NCI-H2227 treated with DMSO at 0.1 percent for 48 hours (cell line): ENCODE data around the gene HIP1.
"Not testable (repeated sequence)": the region's sequence is repeated elsewhere in the genome, so short reads cannot be mapped to it uniquely, and the experiment has no call there.

Experiments
- DNase-seq: peaks from one replicate; lab custom pipeline; 2025; lab: John Stamatoyannopoulos, UW

Gene HIP1

GRCh38 chr7:75571209-75571608 is 167.5 kb downstream of the HIP1 start:
- DNase-seq: no peak

DNA sequence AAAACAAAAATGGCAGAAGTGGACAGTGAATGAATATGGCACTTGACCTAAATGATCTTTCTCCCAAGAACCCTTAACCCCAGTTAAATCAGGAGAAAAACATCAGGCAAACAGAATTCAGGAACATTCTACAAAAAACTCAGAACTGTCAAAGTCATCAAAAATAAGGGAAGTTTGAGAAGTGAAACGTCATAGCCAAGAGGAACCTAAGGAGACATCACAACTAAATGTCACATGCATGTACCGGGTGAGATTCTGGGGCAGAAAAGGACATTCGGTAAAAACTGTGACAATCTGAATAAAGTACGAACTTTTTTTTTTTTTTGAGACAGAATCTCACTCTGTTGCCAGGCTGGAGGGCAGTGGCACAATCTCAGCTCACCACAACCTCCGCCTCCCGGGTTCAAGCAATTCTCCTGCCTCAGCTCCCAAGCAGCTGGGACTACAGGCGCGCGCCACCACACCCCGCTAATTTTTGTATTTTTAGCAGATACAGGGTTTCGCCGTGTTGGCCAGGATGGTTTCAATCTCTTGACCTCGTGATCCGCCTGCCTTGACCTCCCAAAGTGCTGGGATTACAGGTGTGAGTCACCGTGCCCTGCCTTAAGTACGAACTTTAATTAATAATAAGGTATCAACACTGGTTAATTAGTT is 169.0 kb downstream of the HIP1 start:
- not testable (repeated sequence) for DNase-seq

- no peak for DNase-seq
Measured at GRCh38 chr7:75567948-75568595, 170.7 kb downstream of the HIP1 start.

DNA sequence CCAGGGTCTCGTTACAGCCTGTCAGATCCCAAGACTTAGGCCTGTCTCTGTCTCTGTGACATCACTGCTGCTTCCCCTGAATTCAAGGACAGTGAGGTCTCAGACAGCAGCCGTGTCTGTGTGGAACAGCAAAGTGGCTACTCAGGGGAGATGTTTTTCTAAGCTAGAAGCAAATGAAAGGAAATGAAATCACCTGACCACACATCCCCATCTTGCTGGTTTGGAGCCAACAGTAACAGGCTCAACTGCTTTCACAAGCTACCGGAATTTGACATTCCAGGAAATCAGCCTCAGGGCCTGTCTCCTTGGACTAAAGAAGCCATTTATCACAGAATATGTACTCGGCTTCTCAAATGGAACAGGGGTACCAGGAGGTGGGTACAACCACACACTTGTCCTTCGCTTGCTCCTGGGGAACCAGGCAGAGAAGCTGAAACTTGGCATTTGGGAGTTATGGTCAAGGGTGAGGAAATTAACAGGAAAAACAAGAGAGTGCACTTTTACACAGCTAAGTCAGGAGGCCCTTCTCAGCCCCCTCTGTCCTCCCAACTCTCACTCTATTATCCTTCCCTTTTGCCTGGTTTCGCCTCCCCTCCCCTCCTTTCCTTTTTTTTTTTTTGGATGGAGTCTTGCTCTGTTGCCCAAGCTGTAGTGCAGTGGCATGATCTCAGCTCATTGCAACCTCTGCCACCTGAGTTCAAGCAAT is 173.5 kb downstream of the HIP1 start:
- DNase-seq: no peak

DNA sequence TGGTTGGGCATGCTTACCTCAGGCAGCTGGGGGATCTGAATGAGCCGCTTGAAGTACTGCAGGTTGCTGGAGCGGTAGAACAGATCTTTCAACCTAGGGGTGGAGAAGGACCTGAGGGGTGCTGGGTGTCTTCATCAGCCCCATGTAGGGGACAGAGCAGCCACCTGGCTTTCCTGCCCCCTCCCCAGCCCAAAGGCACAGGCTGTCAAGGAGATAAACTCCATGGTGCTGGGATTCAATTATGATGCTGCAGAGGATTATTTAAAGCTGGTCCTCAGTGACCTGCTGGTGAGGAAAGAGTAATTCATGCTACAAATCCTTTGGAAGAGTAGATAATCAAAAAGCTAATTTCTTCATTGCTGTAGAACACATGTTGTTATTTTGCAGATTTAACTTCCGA is 175.6 kb downstream of the HIP1 start:
- no peak for DNase-seq

DNA sequence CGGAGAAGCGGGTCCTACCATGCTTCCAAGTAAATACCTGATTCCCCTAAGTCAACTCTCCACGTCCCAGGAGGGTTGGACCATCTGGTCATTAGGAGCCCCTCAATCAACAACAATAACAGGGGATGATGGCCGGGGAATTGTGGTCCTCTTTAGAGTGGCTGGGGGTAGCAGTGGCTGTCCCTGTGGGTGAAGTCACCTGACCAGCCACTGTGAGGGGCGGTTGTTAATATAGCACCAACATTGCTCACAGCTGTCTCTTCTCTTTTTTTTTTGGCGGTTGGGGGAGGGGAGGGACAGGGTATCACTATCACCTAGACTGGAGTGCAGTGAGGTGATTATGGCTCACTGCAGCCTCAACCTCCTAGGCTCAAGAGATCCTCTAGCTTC is 178.8 kb downstream of the HIP1 start:
- DNase-seq: no peak

DNA sequence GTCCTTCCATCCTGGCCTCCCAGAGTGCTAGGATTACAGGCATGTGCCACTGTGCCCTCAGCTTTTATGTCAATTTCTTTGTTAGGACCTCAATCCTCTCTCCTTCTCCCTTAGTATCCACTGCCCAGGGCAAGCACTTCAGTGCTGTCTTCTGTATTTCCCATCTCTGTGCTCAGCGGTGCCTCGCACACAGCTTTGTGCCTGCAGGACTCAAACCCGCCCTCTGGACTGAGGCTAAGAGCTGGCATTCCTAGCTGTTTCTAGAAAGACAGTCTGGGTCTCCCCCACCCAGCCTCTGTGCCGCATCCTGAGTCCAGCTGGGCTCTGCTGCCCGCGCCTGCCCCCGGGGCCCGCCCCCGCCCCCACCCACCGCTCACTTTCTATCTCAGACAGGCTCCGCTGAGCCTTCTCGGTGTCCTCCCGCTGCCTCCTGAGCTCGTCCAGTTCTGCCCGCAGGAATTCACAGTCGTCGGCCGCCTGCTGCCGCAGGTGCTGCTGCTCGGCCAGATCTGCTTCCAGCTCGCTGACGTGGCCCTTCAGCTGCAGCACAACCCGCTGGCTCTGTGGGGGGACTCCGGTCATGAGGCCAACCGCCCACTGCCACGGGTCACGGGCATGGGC is 179.3 kb downstream of the HIP1 start:
- DNase-seq: peak; percentile 32

GRCh38 chr7:75556835-75557234 is 181.9 kb downstream of the HIP1 start:
- DNase-seq: not testable (repeated sequence)

- DNase-seq: no peak
Measured at GRCh38 chr7:75555736-75556135, 183.0 kb downstream of the HIP1 start.

DNA sequence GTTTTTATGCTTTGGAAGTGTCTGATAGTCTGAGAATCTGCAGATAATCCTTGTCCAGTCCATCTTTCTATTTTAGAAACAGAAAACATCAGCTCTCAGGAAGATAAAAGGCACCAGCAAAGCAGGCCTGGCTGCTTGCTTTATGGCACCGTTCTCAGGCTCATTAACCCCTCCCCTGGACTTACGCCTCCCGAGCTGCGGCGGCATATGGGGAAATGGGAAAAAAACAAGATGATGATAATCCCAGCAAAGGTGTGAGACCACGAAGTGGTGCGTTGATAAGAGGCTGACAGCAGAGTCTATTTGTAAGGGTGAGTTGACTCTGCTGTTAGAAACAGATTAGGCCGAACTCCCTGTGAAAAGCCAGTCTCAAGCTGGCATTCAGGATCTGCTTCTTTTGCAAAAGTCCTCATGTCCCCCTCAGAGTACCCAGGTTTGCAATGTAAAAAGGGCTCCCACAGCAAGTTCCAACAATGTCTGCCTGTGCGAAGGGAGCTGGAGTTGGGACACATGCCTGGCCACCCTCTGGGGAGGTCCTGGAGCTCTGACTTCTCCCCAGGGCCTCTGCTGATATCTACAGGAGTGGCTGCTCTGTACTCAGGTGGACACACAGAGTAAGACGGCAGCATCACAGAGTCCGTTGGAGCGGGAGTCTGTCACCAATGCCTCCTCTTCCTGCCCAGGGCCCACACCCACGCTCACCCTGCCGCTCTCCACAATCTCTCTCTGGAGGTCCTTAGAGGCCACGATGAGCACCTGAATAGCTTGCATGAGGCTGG is 192.3 kb downstream of the HIP1 start:
- no peak for DNase-seq

DNA sequence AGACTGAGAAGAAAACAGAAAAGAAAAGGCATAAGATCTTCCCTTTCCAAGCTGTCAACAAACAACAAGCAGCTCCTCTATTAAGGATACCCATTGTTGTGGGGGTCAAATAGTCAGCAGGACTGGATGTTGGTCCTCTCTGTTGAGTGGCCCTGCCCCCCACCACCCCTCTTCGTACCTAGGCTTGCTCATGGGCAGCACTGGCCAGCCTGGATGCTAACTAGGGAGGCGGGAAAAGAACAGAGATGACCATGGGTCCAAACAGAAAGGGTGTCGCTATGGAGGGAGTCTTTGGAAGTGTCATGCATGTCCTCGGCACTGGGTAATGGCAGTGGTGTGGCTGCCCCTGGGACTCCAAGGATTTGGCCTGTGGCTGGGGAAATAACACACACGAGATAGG is 201.0 kb downstream of the HIP1 start:
- DNase-seq: no peak

DNA sequence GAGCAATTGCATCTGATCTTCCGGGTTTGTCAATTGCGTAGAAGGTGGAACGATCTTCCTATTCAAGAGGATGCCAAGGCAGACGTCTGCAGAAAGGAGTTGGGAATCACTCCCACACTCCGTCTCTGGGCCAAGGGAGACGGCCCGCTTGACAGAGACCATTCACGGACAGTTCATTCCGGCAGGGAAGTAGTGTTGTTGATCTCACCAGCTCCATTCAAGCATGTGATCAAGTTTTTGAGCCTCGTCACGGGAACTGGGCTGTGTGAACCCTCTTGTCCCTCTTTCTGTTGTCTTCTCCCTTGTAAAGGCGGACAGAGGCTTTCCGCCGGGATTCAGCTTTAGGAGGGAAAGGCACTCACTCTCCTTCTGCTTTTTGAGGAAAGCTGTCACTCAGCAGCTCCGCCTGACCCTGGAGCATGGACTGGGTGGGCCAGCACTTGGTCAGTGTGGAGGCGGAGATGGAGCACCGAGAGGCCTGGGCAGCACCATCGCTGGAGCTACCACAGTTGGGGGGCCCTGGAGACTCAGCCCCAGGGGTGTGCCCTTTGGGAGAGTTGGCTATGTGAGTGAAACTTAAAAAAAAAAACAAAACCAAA is 201.7 kb downstream of the HIP1 start:
- no peak for DNase-seq

DNA sequence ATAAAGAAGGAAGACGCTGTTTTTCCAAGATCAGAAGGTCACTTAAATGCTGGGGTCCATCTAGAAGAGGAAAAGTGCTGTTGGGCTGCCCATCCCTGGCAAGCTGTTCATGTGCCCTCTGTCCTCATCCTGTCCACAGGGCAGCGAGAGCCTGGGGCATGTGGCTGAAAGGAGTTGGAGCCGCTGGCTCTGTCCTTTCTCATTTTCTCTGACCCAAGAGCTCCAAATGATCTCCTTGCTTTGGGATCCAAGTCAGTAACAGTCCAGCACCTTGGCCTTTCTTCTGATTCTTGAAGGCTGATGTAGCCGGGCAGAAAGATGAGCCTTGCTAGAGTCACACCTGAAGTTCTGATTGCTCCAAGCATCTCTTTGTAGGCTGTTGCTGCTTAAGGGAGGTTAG is 202.2 kb downstream of the HIP1 start:
- no peak for DNase-seq

DNA sequence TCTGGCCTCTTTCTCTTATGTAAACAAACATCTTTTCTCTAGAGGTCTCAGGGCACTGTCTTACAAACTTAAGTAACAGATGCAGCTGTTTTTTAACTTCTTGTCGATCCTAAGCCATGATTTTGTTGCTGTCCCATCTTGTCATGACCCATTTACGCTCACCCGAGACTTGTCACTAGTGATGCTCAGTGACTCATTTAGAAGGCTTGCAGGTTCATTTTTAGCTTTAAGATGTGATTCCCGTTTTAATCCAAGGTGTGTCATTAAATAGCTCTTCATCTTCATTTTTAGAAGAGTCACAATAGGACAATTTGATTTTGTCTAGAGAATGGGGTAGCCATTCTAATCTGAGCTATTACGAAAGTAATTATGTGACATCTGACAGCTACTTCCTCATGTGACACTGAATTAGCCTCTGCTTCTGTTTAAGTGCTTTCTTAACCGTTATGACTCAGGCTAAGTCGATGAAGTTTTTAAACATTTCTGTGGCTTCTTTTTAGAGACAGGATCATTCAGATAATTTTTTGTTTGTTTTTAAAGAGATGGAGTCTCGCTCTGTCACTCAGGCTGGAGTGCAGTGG is 203.9 kb downstream of the HIP1 start:
- peak; percentile 4 for DNase-seq

GRCh38 chr7:75533926-75534325 is 204.8 kb downstream of the HIP1 start:
- DNase-seq: no peak

DNA sequence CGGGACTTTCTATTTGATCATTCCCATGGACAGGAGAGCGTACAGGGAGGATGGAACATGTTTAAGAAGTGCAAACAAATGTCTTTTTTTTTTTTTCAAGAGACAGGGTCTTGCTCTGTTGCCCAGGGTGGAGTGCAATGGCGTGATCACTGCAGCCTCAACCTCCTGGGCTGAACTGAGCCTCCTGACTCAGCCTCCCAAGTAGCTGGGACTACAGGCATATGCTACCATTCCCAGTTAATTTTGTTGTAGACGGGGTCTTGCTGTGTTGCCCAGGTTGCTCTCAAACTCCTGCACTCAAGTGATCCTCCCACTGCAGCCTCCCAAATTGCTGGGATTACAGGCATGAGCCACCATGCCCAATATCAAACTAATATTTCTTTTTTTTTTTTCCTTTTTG is 206.1 kb downstream of the HIP1 start:
- DNase-seq: no peak

GRCh38 chr7:75531359-75531821 is 207.4 kb downstream of the HIP1 start:
- DNase-seq: no peak

- not testable (repeated sequence) for DNase-seq
Measured at GRCh38 chr7:75527224-75527722, 211.5 kb downstream of the HIP1 start.

DNA sequence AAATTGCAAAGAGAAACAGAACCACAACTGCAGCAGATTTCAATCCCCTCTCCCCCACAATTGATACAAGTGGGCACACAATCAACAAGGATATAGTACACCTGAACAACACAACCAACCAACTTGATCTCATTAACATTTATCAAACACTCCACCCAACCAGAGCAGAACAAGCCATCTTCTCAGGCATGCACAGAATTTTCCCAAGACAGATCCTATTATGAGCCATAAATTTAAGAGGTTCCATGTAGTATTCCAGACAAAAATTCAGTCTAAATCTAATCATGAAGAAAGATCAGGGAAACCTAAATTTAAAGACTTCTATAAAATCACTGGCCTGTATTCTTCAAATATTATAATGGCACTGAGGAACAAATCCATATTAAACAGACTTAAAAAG is 217.0 kb downstream of the HIP1 start:
- not testable (repeated sequence) for DNase-seq

DNA sequence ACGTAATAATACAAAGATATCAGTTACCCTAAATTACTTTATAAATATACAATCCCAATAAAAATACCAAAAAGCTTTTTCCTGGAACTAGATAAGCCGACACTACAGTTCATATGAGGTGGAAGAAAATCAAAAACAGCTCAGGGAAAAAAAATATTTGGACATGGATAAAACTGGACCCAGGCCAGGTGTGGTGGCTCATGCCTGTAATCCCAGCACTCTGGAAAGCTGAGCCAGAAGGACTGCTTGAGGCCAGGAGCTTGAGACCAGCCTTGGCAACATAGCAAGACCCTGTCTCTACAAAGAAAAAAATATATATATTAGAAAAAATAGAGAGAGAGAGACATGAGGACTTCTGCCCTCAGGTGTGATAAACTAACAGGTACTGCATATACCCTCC is 219.9 kb downstream of the HIP1 start:
- DNase-seq: not testable (repeated sequence)

DNA sequence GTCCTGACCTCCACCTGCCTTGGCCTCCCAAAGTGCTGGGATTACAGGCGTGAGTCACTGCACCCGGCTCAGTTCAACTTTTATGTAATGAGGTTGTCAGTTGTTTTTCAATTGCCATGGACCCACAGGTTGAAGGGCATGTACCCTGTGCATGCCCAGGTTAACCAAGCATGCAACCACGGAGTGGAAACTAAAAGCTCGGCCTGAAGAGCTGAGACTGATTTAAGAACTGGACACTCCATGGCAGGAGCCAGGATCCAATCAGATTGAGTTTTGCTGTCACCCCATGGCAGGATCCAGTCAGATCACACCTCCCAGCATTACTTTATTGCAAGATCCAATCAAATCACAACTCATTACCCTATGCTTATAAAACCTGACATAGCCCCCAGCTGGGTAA is 229.7 kb downstream of the HIP1 start:
- DNase-seq: not testable (repeated sequence)
